ENCODE results near the gene DHRS7C.

Gene DHRS7C

DNA sequence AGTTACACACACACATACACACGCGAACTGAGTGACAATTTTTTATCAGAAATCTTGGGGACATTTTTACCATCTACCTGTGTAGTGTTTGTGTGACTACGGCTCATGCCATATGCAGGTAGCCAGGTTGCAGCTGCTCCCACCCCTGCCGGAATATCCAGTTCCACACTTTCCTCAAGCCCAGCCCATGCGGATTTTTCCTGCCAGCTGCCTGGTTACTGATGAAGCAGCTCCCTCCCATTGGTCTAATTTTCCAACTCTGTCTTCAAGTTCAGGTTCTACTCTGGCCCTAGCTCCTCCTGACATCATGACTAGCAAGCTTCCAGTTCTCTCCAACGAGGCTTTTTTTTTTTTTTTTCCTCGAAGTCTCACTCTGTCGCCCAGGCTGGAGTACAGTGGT lies 25.7 kb upstream of the DHRS7C start:
- Histone ChIP-seq H3K4me1 (ENCODE audit: control extremely low read depth in 1 of 4, control insufficient read depth in 4 of 4, insufficient read depth in 4 of 4, low read length in 3 of 4) (no peaks in the 10 kb centered on the region), H3K27me3 (replicated peaks in 2 of 5; ENCODE audit: control insufficient read depth in 4 of 5, insufficient read depth in 5 of 5, low read length in 4 of 5) (peaks cover 0 to 3% (median 0%) of the 10 kb centered on the region in 5 experiments), H3K4me3 (ENCODE audit: control insufficient read depth in 1 of 7, extremely low read depth in 1 of 7, insufficient read depth in 4 of 7, low read depth in 2 of 7, low read length in 6 of 7) (no peak overlapping the region), H3K36me3 (ENCODE audit: control insufficient read depth in 4 of 4, insufficient read depth in 4 of 4, low read length in 3 of 4) (no peaks in the 10 kb centered on the region), H3K27ac (ENCODE audit: insufficient read depth in 1 of 2, low read depth in 1 of 2, low read length in 2 of 2, poor library complexity in 1 of 2, severe bottlenecking in 2 of 2) (no peak overlapping the region), H3K9me3 (ENCODE audit: control extremely low read depth in 1 of 5, control insufficient read depth in 4 of 5, insufficient read depth in 2 of 5, low read depth in 1 of 5, low read length in 4 of 5) (no peaks in the 10 kb centered on the region)
- WGBS (ENCODE audit: insufficient coverage), result 81% methylated on average over 4 of the region's 8 CpGs
- ChIA-PET POLR2A (no interaction called here), CTCF (interaction anchor here (0.6 kb wide), 1 partner anchor 795 kb away, joined by 4 read pairs; no protein-coding TSS in a partner anchor)
- no peak for DNase-seq

GRCh38 chr17:9816472-9816871 lies 25.1 kb upstream of the DHRS7C start:
- Histone ChIP-seq H3K27ac (ENCODE audit: insufficient read depth in 1 of 2, low read depth in 1 of 2, low read length in 2 of 2, poor library complexity in 1 of 2, severe bottlenecking in 2 of 2) (no peak overlapping the region), H3K4me3 (ENCODE audit: control insufficient read depth in 1 of 7, extremely low read depth in 1 of 7, insufficient read depth in 4 of 7, low read depth in 2 of 7, low read length in 6 of 7) (no peak overlapping the region), H3K27me3 (replicated peaks in 2 of 5; ENCODE audit: control insufficient read depth in 4 of 5, insufficient read depth in 5 of 5, low read length in 4 of 5) (peaks cover 0 to 3% (median 0%) of the 10 kb centered on the region in 5 experiments), H3K4me1 (ENCODE audit: control extremely low read depth in 1 of 4, control insufficient read depth in 4 of 4, insufficient read depth in 4 of 4, low read length in 3 of 4) (no peaks in the 10 kb centered on the region), H3K36me3 (ENCODE audit: control insufficient read depth in 4 of 4, insufficient read depth in 4 of 4, low read length in 3 of 4) (no peaks in the 10 kb centered on the region), H3K9me3 (ENCODE audit: control extremely low read depth in 1 of 5, control insufficient read depth in 4 of 5, insufficient read depth in 2 of 5, low read depth in 1 of 5, low read length in 4 of 5) (no peaks in the 10 kb centered on the region)
- WGBS (ENCODE audit: insufficient coverage), result 97% methylated on average over 5 of the region's 10 CpGs
- POLR2A ChIA-PET, result no interaction called here
- no peak for DNase-seq
- CTCF ChIA-PET, result no interaction called here

- ChIA-PET POLR2A (no interaction called here), CTCF (no interaction called here)
- 88% methylated on average over 14 of the region's 14 CpGs for WGBS (ENCODE audit: insufficient coverage)
- no peaks in the 10 kb centered on the region for H3K4me1 ChIP-seq (ENCODE audit: control extremely low read depth in 1 of 4, control insufficient read depth in 4 of 4, insufficient read depth in 4 of 4, low read length in 3 of 4)
- no peaks in the 10 kb centered on the region for H3K9me3 ChIP-seq (ENCODE audit: control extremely low read depth in 1 of 5, control insufficient read depth in 4 of 5, insufficient read depth in 2 of 5, low read depth in 1 of 5, low read length in 4 of 5)
- H3K27ac ChIP-seq (ENCODE audit: insufficient read depth in 1 of 2, low read depth in 1 of 2, low read length in 2 of 2, poor library complexity in 1 of 2, severe bottlenecking in 2 of 2), result no peak overlapping the region
- H3K4me3 ChIP-seq (ENCODE audit: control insufficient read depth in 1 of 7, extremely low read depth in 1 of 7, insufficient read depth in 4 of 7, low read depth in 2 of 7, low read length in 6 of 7), result no peak overlapping the region
- DNase-seq, result no peak
- H3K36me3 ChIP-seq (ENCODE audit: control insufficient read depth in 4 of 4, insufficient read depth in 4 of 4, low read length in 3 of 4), result no peaks in the 10 kb centered on the region
- peaks cover 0 to 4% (median 0%) of the 10 kb centered on the region in 5 experiments for H3K27me3 ChIP-seq (replicated peaks in 2 of 5; ENCODE audit: control insufficient read depth in 4 of 5, insufficient read depth in 5 of 5, low read length in 4 of 5)
Measured at GRCh38 chr17:9814337-9814945, 23.0 kb upstream of the DHRS7C start.

GRCh38 chr17:9813166-9813565 lies 21.8 kb upstream of the DHRS7C start:
- no peak for DNase-seq
- H3K4me1 ChIP-seq (ENCODE audit: control extremely low read depth in 1 of 4, control insufficient read depth in 4 of 4, insufficient read depth in 4 of 4, low read length in 3 of 4), result no peaks in the 10 kb centered on the region
- ChIA-PET POLR2A (no interaction called here), CTCF (no interaction called here)
- H3K4me3 ChIP-seq (ENCODE audit: control insufficient read depth in 1 of 7, extremely low read depth in 1 of 7, insufficient read depth in 4 of 7, low read depth in 2 of 7, low read length in 6 of 7), result no peak overlapping the region
- no peak overlapping the region for H3K27ac ChIP-seq (ENCODE audit: insufficient read depth in 1 of 2, low read depth in 1 of 2, low read length in 2 of 2, poor library complexity in 1 of 2, severe bottlenecking in 2 of 2)
- WGBS (ENCODE audit: insufficient coverage), result 90% methylated on average over 7 of the region's 9 CpGs
- H3K9me3 ChIP-seq (ENCODE audit: control extremely low read depth in 1 of 5, control insufficient read depth in 4 of 5, insufficient read depth in 2 of 5, low read depth in 1 of 5, low read length in 4 of 5), result no peaks in the 10 kb centered on the region
- H3K27me3 ChIP-seq (replicated peaks in 2 of 5; ENCODE audit: control insufficient read depth in 4 of 5, insufficient read depth in 5 of 5, low read length in 4 of 5), result peaks cover 0 to 4% (median 0%) of the 10 kb centered on the region in 5 experiments
- H3K36me3 ChIP-seq (ENCODE audit: control insufficient read depth in 4 of 4, insufficient read depth in 4 of 4, low read length in 3 of 4), result no peaks in the 10 kb centered on the region

DNA sequence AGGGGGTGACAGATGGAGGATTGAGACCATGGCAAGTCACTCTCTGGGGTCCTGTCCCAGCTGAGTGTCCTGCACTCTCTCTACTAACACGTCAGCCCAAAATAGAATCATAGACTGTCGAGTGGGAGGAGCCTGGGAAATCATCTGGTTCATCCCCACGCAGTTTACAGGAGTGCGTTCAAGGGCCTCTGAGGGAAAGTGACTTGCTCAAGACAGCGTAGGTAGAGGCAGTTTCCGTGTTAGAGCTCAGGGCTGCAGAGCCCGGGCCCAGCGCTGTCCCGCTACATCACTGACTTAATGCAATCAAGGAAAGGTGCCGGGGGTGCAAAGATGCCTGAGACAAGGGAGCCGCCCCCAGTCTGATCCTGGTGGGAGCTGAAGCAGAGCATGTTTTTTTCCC lies 20.1 kb upstream of the DHRS7C start:
- 86% methylated on average over 11 of the region's 11 CpGs for WGBS (ENCODE audit: insufficient coverage)
- no peak for DNase-seq
- H3K36me3 ChIP-seq (ENCODE audit: control insufficient read depth in 4 of 4, insufficient read depth in 4 of 4, low read length in 3 of 4), result no peaks in the 10 kb centered on the region
- no peaks in the 10 kb centered on the region for H3K9me3 ChIP-seq (ENCODE audit: control extremely low read depth in 1 of 5, control insufficient read depth in 4 of 5, insufficient read depth in 2 of 5, low read depth in 1 of 5, low read length in 4 of 5)
- H3K4me1 ChIP-seq (ENCODE audit: control extremely low read depth in 1 of 4, control insufficient read depth in 4 of 4, insufficient read depth in 4 of 4, low read length in 3 of 4), result no peaks in the 10 kb centered on the region
- peaks cover 0 to 4% (median under 1%) of the 10 kb centered on the region in 5 experiments for H3K27me3 ChIP-seq (replicated peaks in 2 of 5; ENCODE audit: control insufficient read depth in 4 of 5, insufficient read depth in 5 of 5, low read length in 4 of 5)
- no peak overlapping the region for H3K4me3 ChIP-seq (ENCODE audit: control insufficient read depth in 1 of 7, extremely low read depth in 1 of 7, insufficient read depth in 4 of 7, low read depth in 2 of 7, low read length in 6 of 7)
- CTCF ChIA-PET, result no interaction called here
- POLR2A ChIA-PET, result no interaction called here
- H3K27ac ChIP-seq (ENCODE audit: insufficient read depth in 1 of 2, low read depth in 1 of 2, low read length in 2 of 2, poor library complexity in 1 of 2, severe bottlenecking in 2 of 2), result no peak overlapping the region

DNA sequence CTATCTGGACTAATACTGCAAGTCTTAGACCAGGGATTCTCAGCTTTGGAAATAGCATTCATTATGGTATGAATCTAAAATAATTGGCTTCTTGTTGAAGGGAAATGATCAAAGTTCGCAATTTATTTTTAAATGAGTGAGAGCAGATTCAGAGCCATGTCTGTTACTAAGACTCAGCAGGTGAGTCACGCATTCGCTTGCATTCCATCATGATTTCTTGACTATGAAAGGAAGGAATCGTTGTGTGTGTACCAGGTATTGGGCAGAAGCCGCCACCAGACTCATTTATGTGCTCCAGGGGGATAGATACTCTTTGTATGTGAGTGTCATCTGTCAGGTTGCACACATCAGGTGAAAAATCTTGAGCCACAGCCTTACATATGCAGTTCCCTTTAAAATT lies 19.7 kb upstream of the DHRS7C start:
- H3K27ac ChIP-seq (ENCODE audit: insufficient read depth in 1 of 2, low read depth in 1 of 2, low read length in 2 of 2, poor library complexity in 1 of 2, severe bottlenecking in 2 of 2), result no peak overlapping the region
- CTCF ChIA-PET, result no interaction called here
- H3K27me3 ChIP-seq (replicated peaks in 2 of 5; ENCODE audit: control insufficient read depth in 4 of 5, insufficient read depth in 5 of 5, low read length in 4 of 5), result peaks cover 0 to 6% (median 3%) of the 10 kb centered on the region in 5 experiments
- no peaks in the 10 kb centered on the region for H3K9me3 ChIP-seq (ENCODE audit: control extremely low read depth in 1 of 5, control insufficient read depth in 4 of 5, insufficient read depth in 2 of 5, low read depth in 1 of 5, low read length in 4 of 5)
- H3K4me1 ChIP-seq (ENCODE audit: control extremely low read depth in 1 of 4, control insufficient read depth in 4 of 4, insufficient read depth in 4 of 4, low read length in 3 of 4), result no peaks in the 10 kb centered on the region
- no peak overlapping the region for H3K4me3 ChIP-seq (ENCODE audit: control insufficient read depth in 1 of 7, extremely low read depth in 1 of 7, insufficient read depth in 4 of 7, low read depth in 2 of 7, low read length in 6 of 7)
- WGBS (ENCODE audit: insufficient coverage), result 93% methylated on average over 5 of the region's 5 CpGs
- no peak for DNase-seq
- no peaks in the 10 kb centered on the region for H3K36me3 ChIP-seq (ENCODE audit: control insufficient read depth in 4 of 4, insufficient read depth in 4 of 4, low read length in 3 of 4)
- POLR2A ChIA-PET, result no interaction called here

DNA sequence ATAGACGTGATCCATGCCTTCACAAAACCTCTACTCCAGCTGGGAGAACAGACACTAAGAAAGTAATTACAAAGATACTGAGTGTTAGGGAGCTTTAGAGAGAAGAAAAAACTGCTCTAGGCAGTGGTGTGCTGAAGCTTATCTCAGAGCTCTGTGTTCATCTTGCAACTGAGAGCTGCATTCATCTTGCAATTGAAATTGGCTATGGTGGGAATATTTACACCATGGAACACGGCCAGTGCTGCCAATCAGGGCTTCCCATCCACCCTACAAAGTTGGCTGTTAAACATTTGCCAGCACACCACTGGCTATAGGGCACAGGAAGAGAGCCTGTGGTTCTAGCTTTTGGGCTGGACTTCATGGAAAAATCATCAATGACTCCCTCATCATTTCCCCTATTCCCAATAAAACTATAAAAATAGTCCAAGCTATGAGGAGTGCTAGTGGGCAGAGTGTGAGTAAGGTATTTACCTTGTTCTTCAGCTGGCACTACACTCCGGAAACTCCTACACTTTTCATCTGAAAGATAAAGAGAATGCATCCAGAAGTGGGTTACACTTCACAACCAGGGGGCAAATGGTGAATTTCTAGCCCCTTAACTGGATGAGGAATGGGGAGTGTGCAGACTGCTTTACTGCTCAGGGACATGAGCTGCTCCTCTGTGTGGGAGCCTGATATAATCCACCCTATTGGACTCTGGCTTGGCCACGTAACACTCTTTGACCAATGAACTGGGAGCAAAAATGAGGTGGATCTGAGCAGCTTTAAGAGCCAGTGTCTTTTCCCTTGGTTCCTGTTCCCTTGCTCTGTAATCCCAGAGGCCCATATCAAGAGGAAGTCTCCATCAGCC lies 18.9 kb upstream of the DHRS7C start:
- H3K27me3 ChIP-seq (replicated peaks in 2 of 5; ENCODE audit: control insufficient read depth in 4 of 5, insufficient read depth in 5 of 5, low read length in 4 of 5), result peaks cover 0 to 6% (median 3%) of the 10 kb centered on the region in 5 experiments
- ChIA-PET CTCF (no interaction called here), POLR2A (no interaction called here)
- no peak for DNase-seq
- no peaks in the 10 kb centered on the region for H3K4me1 ChIP-seq (ENCODE audit: control extremely low read depth in 1 of 4, control insufficient read depth in 4 of 4, insufficient read depth in 4 of 4, low read length in 3 of 4)
- H3K9me3 ChIP-seq (ENCODE audit: control extremely low read depth in 1 of 5, control insufficient read depth in 4 of 5, insufficient read depth in 2 of 5, low read depth in 1 of 5, low read length in 4 of 5), result no peaks in the 10 kb centered on the region
- H3K4me3 ChIP-seq (ENCODE audit: control insufficient read depth in 1 of 7, extremely low read depth in 1 of 7, insufficient read depth in 4 of 7, low read depth in 2 of 7, low read length in 6 of 7), result no peak overlapping the region
- WGBS (ENCODE audit: insufficient coverage), result 96% methylated on average over 3 of the region's 4 CpGs
- no peaks in the 10 kb centered on the region for H3K36me3 ChIP-seq (ENCODE audit: control insufficient read depth in 4 of 4, insufficient read depth in 4 of 4, low read length in 3 of 4)
- no peak overlapping the region for H3K27ac ChIP-seq (ENCODE audit: insufficient read depth in 1 of 2, low read depth in 1 of 2, low read length in 2 of 2, poor library complexity in 1 of 2, severe bottlenecking in 2 of 2)

Data from common myeloid progenitor, CD34-positive (primary cell).